HL-60 (cell line): ENCODE results near the gene TK2.

Source experiments
- DNase-seq, 2 experiments: peaks; one replicate each; pipeline ENCODE4 v3.0.0-alpha.2; 2010 to 2020; ENCODE audit warnings: low read depth in 1 of 2, low spot score in 1 of 2
- H3K27ac ChIP-seq: fragments of 250-450 bp; sonication (Bioruptor Pico); replicated peaks from 2 replicates; pipeline ENCODE4 v1.5.1; 2020; ENCODE audit warnings: mild to moderate bottlenecking, moderate library complexity
- H3K27me3 ChIP-seq: fragments of 250-450 bp; sonication (Bioruptor Pico); 2 replicates; pipeline ENCODE4 v1.5.1; 2021; ENCODE audit warnings: mild to moderate bottlenecking, moderate library complexity; ENCODE audit not compliant: insufficient read depth, poor library complexity, severe bottlenecking
- H3K4me3 ChIP-seq: replicated peaks from 2 replicates; pipeline ENCODE4 v1.5.1; 2011; ENCODE audit warnings: mild to moderate bottlenecking, control low read depth, low read length; ENCODE audit not compliant: insufficient read depth
- GABPA ChIP-seq: IDR thresholded peaks from 2 replicates; pipeline ENCODE4 v1.6.1; 2012; ENCODE audit warnings: low read depth
- POLR2AphosphoS5 ChIP-seq: IDR thresholded peaks from 2 replicates; pipeline ENCODE4 v1.6.1; 2012; ENCODE audit warnings: low read depth
- REST ChIP-seq: IDR thresholded peaks from 2 replicates; pipeline ENCODE4 v1.6.1; 2012; ENCODE audit warnings: low read depth; ENCODE audit not compliant: insufficient replicate concordance
- SPI1 ChIP-seq: IDR thresholded peaks from 2 replicates; pipeline ENCODE4 v1.6.1; 2012; ENCODE audit warnings: low read depth, mild to moderate bottlenecking, borderline replicate concordance
- TF ChIP-seq, protein P1 (sequence below): IDR thresholded peaks from one replicate; pipeline ENCODE4 v1.5.1; 2011; ENCODE audit warnings: low read length, control low read depth, inconsistent platforms; ENCODE audit not compliant: insufficient read depth

The TK2 gene

GRCh38 chr16:66481081-66481942 lies 68.6 kb downstream of the TK2 start:
- DNase-seq = no peak
- Histone ChIP-seq H3K4me3 (no peak overlapping the region), H3K27me3 (no peaks in the 10 kb centered on the region), H3K27ac (no peak overlapping the region)
- TF ChIP-seq, protein P1, sequence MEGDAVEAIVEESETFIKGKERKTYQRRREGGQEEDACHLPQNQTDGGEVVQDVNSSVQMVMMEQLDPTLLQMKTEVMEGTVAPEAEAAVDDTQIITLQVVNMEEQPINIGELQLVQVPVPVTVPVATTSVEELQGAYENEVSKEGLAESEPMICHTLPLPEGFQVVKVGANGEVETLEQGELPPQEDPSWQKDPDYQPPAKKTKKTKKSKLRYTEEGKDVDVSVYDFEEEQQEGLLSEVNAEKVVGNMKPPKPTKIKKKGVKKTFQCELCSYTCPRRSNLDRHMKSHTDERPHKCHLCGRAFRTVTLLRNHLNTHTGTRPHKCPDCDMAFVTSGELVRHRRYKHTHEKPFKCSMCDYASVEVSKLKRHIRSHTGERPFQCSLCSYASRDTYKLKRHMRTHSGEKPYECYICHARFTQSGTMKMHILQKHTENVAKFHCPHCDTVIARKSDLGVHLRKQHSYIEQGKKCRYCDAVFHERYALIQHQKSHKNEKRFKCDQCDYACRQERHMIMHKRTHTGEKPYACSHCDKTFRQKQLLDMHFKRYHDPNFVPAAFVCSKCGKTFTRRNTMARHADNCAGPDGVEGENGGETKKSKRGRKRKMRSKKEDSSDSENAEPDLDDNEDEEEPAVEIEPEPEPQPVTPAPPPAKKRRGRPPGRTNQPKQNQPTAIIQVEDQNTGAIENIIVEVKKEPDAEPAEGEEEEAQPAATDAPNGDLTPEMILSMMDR = no peak
- TF ChIP-seq REST (no peak), SPI1 (no peak), POLR2AphosphoS5 (no peak), GABPA (no peak)

GRCh38 chr16:66480265-66481080 lies 69.4 kb downstream of the TK2 start:
- Histone ChIP-seq H3K27me3 (no peaks in the 10 kb centered on the region), H3K4me3 (no peak overlapping the region), H3K27ac (no peak overlapping the region)
- TF ChIP-seq, protein P1 = no peak
- TF ChIP-seq GABPA = no peak
- TF ChIP-seq SPI1 = no peak
- no peak for TF ChIP-seq POLR2AphosphoS5
- no peak for TF ChIP-seq REST
- no peak for DNase-seq

DNA sequence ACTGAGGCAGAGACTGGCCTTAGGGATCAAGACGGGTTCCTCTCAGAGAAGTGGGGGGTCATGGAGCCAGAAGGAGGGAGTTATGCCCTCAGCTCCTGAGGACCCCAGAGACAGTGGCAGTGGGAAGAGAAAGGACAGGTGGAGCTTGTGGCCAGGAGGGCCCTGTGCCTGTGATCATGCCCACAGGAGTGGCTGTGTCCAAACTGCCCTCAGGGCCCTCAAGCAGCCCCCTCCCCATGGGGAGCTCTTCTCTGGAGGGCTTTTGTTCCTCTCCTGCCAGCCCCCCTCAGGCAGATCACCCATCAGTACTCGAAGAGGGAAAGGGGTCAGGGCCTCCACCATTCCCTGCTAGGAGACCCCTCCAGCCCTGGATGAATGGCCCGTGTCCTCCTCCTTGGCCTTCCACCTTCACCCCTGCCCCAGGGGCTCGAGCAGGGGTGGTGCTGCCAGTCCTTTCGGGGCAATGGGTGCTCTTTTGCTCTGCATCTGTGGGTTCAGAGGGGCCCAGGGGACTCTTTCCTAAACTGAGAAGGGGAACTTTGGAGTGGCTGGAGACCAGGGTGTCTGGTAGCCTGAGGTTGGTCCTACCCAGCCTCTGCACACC lies 70.2 kb downstream of the TK2 start:
- no peak for TF ChIP-seq REST
- no peak for TF ChIP-seq POLR2AphosphoS5
- no peak for TF ChIP-seq SPI1
- TF ChIP-seq, protein P1 = no peak
- TF ChIP-seq GABPA = no peak
- Histone ChIP-seq H3K27ac (no peak overlapping the region), H3K4me3 (no peak overlapping the region), H3K27me3 (no peaks in the 10 kb centered on the region)
- no peak for DNase-seq
